Left ventricle myocardium inferior (tissue), 1 donor: ENCODE data around the gene TRERF1. TPM values are rescaled to one million over a fixed set of nuclear protein-coding genes. Genes with fewer than 3 reads are reported as not detected.

Experiments
- DNase-seq: peaks from one replicate; pipeline ENCODE4 v3.0.0-alpha.2; 2020
- H3K27ac ChIP-seq: fragments of 200-600 bp; replicated peaks from 2 replicates; pipeline ENCODE4 v1.8.0; 2021
- H3K27me3 ChIP-seq: fragments of 200-600 bp; 2 replicates; pipeline ENCODE4 v1.8.0; 2021; ENCODE audit warnings: low read depth
- H3K36me3 ChIP-seq: fragments of 200-600 bp; 2 replicates; pipeline ENCODE4 v1.8.0; 2021
- H3K4me1 ChIP-seq: fragments of 200-600 bp; 2 replicates; pipeline ENCODE4 v1.8.0; 2021
- H3K4me3 ChIP-seq: fragments of 200-600 bp; 2 replicates; pipeline ENCODE4 v1.8.0; 2021; ENCODE audit warnings: mild to moderate bottlenecking, moderate library complexity
- H3K9me3 ChIP-seq: fragments of 200-600 bp; replicated peaks from 2 replicates; pipeline ENCODE4 v1.8.0; 2021
- intact Hi-C: fragments of 100-400 bp; cut with micrococcal nuclease; formaldehyde crosslinking; loops from one replicate; pipeline ENCODE4 v1.11.0; 2022
- total RNA-seq: library from RNA; stranded (reverse); fragmentation: NEBNext Ultra II Directional; extraction: Animal tissue kit (Norgen Biotek cat#: 25700); gene quantifications from one replicate; pipeline ENCODE4 v1.2.1, GENCODE V29; 2021
- TF ChIP-seq, protein P1 (sequence below): fragments of 200-600 bp; IDR thresholded peaks from 2 replicates; pipeline ENCODE4 v1.8.0; 2021; ENCODE audit warnings: antibody characterized with exemption, mild to moderate bottlenecking, borderline replicate concordance
- donor health status: DM: no; HTN: yes; CAD: no; lungs with severe emphysema.

TRERF1 gene
- total RNA-seq, 1 donor from 2014 or later: 1.4 TPM

DNA sequence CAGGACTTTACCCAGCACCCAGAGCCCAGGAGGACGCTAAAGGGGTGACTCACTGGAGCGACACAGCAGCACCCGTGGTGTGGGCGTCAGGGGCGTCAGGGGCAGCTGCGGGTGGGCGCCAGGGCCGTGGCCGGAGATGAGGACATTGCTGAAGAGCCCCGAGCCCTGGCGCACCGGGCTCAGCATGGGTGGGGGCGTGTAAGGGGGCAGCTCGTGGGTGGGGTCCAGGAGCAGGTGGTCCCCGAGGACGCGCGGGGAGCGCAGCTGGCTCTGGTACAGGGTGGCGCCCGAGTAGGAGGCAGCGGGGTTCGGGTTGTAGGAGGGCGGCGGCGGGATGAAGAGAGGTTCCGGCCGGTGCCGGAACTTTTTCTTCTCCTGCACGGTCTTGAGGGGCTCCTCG lies 192.4 kb downstream of the TRERF1 start:
- TF ChIP-seq, protein P1, sequence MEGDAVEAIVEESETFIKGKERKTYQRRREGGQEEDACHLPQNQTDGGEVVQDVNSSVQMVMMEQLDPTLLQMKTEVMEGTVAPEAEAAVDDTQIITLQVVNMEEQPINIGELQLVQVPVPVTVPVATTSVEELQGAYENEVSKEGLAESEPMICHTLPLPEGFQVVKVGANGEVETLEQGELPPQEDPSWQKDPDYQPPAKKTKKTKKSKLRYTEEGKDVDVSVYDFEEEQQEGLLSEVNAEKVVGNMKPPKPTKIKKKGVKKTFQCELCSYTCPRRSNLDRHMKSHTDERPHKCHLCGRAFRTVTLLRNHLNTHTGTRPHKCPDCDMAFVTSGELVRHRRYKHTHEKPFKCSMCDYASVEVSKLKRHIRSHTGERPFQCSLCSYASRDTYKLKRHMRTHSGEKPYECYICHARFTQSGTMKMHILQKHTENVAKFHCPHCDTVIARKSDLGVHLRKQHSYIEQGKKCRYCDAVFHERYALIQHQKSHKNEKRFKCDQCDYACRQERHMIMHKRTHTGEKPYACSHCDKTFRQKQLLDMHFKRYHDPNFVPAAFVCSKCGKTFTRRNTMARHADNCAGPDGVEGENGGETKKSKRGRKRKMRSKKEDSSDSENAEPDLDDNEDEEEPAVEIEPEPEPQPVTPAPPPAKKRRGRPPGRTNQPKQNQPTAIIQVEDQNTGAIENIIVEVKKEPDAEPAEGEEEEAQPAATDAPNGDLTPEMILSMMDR: no peak
- H3K4me1 ChIP-seq: peaks cover 44% of the 10 kb centered on the region
- H3K27ac ChIP-seq: peak overlapping the region; percentile 67
- intact Hi-C loops: loop anchor here (10.0 kb wide), 2 partner anchors 196 to 276 kb away; partner anchors contain the start of gene TRERF1
- no peaks in the 10 kb centered on the region for H3K9me3 ChIP-seq
- H3K27me3 ChIP-seq: no peaks in the 10 kb centered on the region
- no peak for DNase-seq
- H3K36me3 ChIP-seq: peaks cover 20% of the 10 kb centered on the region
- no peak overlapping the region for H3K4me3 ChIP-seq

DNA sequence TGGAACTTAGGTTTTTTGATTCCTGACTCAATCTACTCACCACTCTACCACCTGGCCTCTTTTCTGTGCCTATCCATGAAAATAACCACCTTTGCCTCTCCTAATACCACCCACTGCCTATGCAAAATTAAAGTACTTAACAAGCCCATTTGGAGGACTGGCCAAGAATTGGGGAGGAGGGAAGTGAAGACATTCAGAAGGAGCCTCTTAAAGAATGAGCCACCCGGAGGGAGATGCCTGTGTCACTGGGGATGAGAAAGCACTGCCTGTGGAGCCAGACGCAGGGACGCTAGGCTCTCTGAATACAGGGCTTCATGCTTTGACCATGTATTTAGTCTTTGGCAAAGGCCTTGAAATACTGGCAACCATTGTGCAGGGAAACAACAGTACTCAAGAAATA lies 194.1 kb downstream of the TRERF1 start:
- peaks cover 42% of the 10 kb centered on the region for H3K4me1 ChIP-seq
- no peak for DNase-seq

DNA sequence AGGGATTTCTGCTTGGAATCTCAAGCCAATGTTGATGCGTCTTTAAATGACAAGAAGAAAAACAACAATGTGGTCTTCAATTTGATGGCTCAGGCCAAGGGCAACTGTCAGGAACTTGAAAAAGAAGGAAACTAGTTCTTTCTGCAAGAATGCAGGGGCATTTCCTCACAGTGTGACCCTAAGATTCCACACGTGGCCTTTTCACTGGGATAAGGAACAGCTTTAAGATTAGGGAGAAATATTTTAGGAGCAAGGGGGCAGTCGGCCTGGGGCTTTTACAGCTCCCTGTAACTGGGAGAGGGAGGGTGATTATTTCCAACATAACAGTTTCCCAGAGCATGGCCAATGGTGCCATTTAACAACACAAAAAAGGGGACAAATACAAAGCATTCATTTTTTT lies 194.7 kb downstream of the TRERF1 start:
- H3K27ac ChIP-seq: peak overlapping the region; percentile 35
- TF ChIP-seq, protein P1: no peak
- peaks cover 46% of the 10 kb centered on the region for H3K4me1 ChIP-seq
- H3K4me3 ChIP-seq: no peak overlapping the region
- no peak for DNase-seq
- H3K27me3 ChIP-seq: no peaks in the 10 kb centered on the region
- H3K9me3 ChIP-seq: no peaks in the 10 kb centered on the region
- intact Hi-C loops: loop anchor here (10.0 kb wide), 2 partner anchors 198 to 278 kb away; partner anchors contain the start of gene TRERF1
- peaks cover 24% of the 10 kb centered on the region for H3K36me3 ChIP-seq

More for the DNA sequence above, 194.1 kb downstream of the TRERF1 start:
- intact Hi-C loops: loop anchor here (10.0 kb wide), 2 partner anchors 197 to 277 kb away; partner anchors contain the start of gene TRERF1
- Histone ChIP-seq H3K4me3 (no peak overlapping the region), H3K36me3 (peaks cover 24% of the 10 kb centered on the region), H3K9me3 (no peaks in the 10 kb centered on the region), H3K27ac (peak overlapping the region; percentile 35), H3K27me3 (no peaks in the 10 kb centered on the region)
- TF ChIP-seq, protein P1: no peak

DNA sequence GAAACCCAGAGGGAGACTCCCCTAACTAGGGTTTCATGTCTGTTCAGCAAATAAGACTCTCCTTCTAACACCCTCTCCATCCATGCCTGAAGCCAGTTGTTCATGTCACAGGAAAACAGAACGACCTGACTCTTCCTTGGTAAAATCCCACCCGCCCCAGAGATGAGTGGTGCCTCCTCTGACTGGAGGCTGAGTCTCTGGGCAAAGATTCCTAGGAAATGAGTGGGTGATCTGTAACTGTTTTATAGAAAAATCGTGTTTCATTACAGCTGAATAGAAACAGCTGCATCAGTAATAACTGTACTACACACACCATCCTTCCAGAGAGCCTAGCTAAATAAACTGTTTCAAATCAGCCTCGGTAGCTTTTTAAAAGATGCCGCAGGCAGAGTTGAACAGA lies 196.7 kb downstream of the TRERF1 start:
- no peaks in the 10 kb centered on the region for H3K27me3 ChIP-seq
- TF ChIP-seq, protein P1: no peak
- intact Hi-C loops: loop anchor here (10.0 kb wide), 2 partner anchors 200 to 280 kb away; partner anchors contain the start of gene TRERF1
- no peak for DNase-seq
- H3K27ac ChIP-seq: no peak overlapping the region
- no peak overlapping the region for H3K4me3 ChIP-seq
- no peaks in the 10 kb centered on the region for H3K9me3 ChIP-seq
- peaks cover 48% of the 10 kb centered on the region for H3K4me1 ChIP-seq
- H3K36me3 ChIP-seq: peaks cover 24% of the 10 kb centered on the region

DNA sequence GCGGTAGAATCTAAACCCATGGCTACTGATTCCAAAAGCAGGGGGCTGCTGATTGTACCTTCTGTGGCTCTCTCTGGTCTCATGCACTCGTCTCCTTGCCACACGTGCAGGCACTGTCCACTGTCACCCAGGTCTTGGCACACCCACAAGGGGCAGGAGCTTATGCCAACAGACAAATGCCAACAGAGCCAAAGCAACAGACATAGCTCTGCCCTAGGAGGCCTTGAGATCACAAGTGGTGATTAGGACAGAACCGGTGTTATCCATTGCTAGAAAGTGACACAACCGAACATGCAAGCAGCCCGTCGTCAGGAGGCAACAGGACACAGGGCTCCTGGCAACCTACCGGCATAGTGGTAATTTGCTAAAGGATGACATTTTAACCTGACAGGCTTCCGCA lies 197.2 kb downstream of the TRERF1 start:
- Histone ChIP-seq H3K36me3 (peaks cover 24% of the 10 kb centered on the region), H3K4me3 (no peak overlapping the region), H3K27ac (no peak overlapping the region), H3K4me1 (peaks cover 54% of the 10 kb centered on the region), H3K27me3 (no peaks in the 10 kb centered on the region), H3K9me3 (no peaks in the 10 kb centered on the region)
- intact Hi-C loops: loop anchor here (10.0 kb wide), 2 partner anchors 200 to 280 kb away; partner anchors contain the start of gene TRERF1
- TF ChIP-seq, protein P1: no peak
- DNase-seq: no peak
